ENCODE results near the gene EP300.

Gene EP300

GRCh38 chr22:41152902-41153301 is 60.5 kb downstream of the EP300 start:
- no peak overlapping the region for H3K4me3 ChIP-seq (ENCODE audit: low read depth, low read length)
- no peak for TF ChIP-seq CTCF (IDR thresholded peaks at IDR 0.05; ENCODE audit: low read depth, low read length, missing control alignments)
- in situ Hi-C loops (cut with HindIII; ENCODE audit: low sequenced_read_pairs), result loop anchor here (25.0 kb wide), 1 partner anchor 241 kb away; no protein-coding TSS in a partner anchor
- no peak for DNase-seq (ENCODE audit: low read depth)

DNA sequence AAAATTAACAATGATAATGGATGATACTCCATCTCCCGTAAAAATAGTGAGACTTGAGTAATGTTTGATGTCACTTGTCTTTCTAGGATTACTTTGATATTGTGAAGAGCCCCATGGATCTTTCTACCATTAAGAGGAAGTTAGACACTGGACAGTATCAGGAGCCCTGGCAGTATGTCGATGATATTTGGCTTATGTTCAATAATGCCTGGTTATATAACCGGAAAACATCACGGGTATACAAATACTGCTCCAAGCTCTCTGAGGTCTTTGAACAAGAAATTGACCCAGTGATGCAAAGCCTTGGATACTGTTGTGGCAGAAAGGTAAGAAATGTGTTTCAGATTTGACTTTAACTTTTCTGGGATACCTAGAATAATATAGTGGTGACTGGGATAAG is 64.7 kb downstream of the EP300 start:
- no peak for DNase-seq (ENCODE audit: low read depth)
- H3K4me3 ChIP-seq (ENCODE audit: low read depth, low read length), result no peak overlapping the region
- TF ChIP-seq CTCF (IDR thresholded peaks at IDR 0.05; ENCODE audit: low read depth, low read length, missing control alignments), result no peak
- in situ Hi-C loops (cut with HindIII; ENCODE audit: low sequenced_read_pairs), result loop anchor here (25.0 kb wide), 1 partner anchor 245 kb away; no protein-coding TSS in a partner anchor

DNA sequence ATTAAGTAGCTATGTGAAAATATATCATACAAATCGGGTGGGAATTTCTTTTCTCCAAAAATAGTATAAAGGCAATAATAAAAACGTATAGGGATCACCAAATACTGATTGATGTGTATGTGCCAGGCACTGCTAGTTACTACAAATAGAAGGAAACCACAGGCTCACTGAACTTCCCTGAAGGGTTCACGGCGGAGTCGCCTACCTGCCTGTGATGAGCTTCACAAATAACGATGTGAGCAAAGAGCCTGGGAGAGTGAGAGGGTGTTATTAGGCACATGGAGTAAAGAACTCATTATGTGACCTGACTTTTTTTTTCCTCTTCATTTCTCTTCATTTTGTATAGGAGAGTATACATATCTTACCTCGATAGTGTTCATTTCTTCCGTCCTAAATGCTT is 76.8 kb downstream of the EP300 start:
- no peak for TF ChIP-seq CTCF (IDR thresholded peaks at IDR 0.05; ENCODE audit: low read depth, low read length, missing control alignments)
- no peak for DNase-seq (ENCODE audit: low read depth)
- H3K4me3 ChIP-seq (ENCODE audit: low read depth, low read length), result no peak overlapping the region
- in situ Hi-C loops (cut with HindIII; ENCODE audit: low sequenced_read_pairs), result loop anchor here (25.0 kb wide), 1 partner anchor 257 kb away; no protein-coding TSS in a partner anchor

DNA sequence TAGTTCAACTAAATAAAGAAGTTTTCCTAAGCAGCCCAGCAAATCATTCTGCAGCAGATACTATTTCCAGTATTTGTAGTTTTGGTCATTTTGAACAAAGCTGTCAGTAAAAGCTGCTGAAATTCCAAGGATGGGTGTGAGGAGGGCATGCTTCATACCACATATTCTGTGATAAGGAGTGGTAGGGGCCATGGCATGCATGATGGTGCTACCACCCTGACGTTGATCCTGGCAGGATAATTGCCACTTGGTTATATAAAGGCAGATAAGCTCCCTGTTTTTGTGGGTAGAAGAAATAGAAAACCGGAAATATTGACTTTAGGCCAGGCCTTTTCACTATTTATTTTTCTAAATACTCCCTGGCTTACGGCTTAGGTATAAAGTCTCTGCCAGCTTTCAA is 79.6 kb downstream of the EP300 start:
- in situ Hi-C loops (cut with HindIII; ENCODE audit: low sequenced_read_pairs), result loop anchor here (25.0 kb wide), 1 partner anchor 260 kb away; no protein-coding TSS in a partner anchor
- no peak for DNase-seq (ENCODE audit: low read depth)
- no peak for TF ChIP-seq CTCF (IDR thresholded peaks at IDR 0.05; ENCODE audit: low read depth, low read length, missing control alignments)
- no peak overlapping the region for H3K4me3 ChIP-seq (ENCODE audit: low read depth, low read length)

DNA sequence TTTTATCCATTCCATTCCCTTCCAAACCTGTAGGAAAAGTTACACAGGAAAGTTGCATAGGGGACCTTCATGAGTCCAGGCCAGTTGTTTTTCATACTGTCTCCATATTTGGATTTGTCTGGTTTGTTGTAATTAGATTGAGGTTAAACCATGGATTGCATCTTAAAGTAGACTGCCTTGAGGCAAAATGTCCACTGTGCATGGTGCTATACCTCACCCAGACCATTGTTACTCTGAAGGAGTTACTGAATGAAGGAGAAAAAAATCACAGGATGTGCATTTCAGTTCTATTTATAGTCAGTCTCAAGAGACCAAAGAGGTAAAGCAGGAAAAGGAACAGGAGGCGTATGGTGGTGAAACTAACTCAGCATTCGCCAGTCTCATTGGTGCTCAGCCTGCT is 83.2 kb downstream of the EP300 start:
- TF ChIP-seq CTCF (IDR thresholded peaks at IDR 0.05; ENCODE audit: low read depth, low read length, missing control alignments), result no peak
- no peak overlapping the region for H3K4me3 ChIP-seq (ENCODE audit: low read depth, low read length)
- no peak for DNase-seq (ENCODE audit: low read depth)
- in situ Hi-C loops (cut with HindIII; ENCODE audit: low sequenced_read_pairs), result no loop called here

GRCh38 chr22:41177040-41177621 is 84.7 kb downstream of the EP300 start:
- H3K4me3 ChIP-seq (ENCODE audit: low read depth, low read length), result no peak overlapping the region
- DNase-seq (ENCODE audit: low read depth), result no peak
- TF ChIP-seq CTCF (IDR thresholded peaks at IDR 0.05; ENCODE audit: low read depth, low read length, missing control alignments), result no peak
- in situ Hi-C loops (cut with HindIII; ENCODE audit: low sequenced_read_pairs), result no loop called here
